ENCODE measurements around the gene B3GNT9. TPM values are rescaled to one million over a fixed set of nuclear protein-coding genes. Genes with fewer than 3 reads are reported as not detected.

B3GNT9 gene
- total RNA-seq, 3 donors from 2014 or later (not counting 1 experiment from before 2014, with no cell fraction given): 0.80 to 1.3 (median 1.0) TPM

GRCh38 chr16:67165121-67166078 lies 14.6 kb upstream of the B3GNT9 start:
- DNase-seq (no peak), ATAC-seq (no peak)
- peaks cover 22 to 55% of the 10 kb centered on the region in 2 donors for H3K27me3 Mint-ChIP-seq (ENCODE audit: low read depth in 2 of 2)
- Histone ChIP-seq H3K4me1 (ENCODE audit: control insufficient read depth, insufficient read depth, low read length) (peaks cover 57% of the 10 kb centered on the region), H3K4me3 (ENCODE audit: low read length) (no peak overlapping the region), H3K9me3 (ENCODE audit: control insufficient read depth, insufficient read depth, low read length) (no peaks in the 10 kb centered on the region), H3K27me3 (ENCODE audit: control insufficient read depth, insufficient read depth, low read length) (peaks cover 73% of the 10 kb centered on the region), H3K27ac (ENCODE audit: low read length) (no peak overlapping the region), H3K36me3 (ENCODE audit: control insufficient read depth, insufficient read depth, low read length) (no peaks in the 10 kb centered on the region)
- H3K4me3 Mint-ChIP-seq: peak overlapping the region; percentile 65
- no peak overlapping the region for H3K27ac Mint-ChIP-seq
- intact Hi-C loops (cut with micrococcal nuclease): no loop called here
- H3K9me3 Mint-ChIP-seq: no peaks in the 10 kb centered on the region
- peaks cover 13 to 27% of the 10 kb centered on the region in 2 donors for H3K4me1 Mint-ChIP-seq
- WGBS (ENCODE audit: insufficient coverage): 9% methylated on average over 85 of the region's 85 CpGs
- no peaks in the 10 kb centered on the region for H3K36me3 Mint-ChIP-seq
- no peak for TF ChIP-seq CTCF (IDR thresholded peaks at IDR 0.05)

GRCh38 chr16:67164599-67165061 lies 13.8 kb upstream of the B3GNT9 start, which contains the start of gene HSF4:
Gene HSF4, plus strand, starts transcription at chr16:67164745. Its CDS starts 67 bp downstream, at chr16:67164812.
- Histone ChIP-seq H3K9me3 (ENCODE audit: control insufficient read depth, insufficient read depth, low read length) (no peaks in the 10 kb centered on the region), H3K4me3 (ENCODE audit: low read length) (no peak within 1 kb of the TSS), H3K27me3 (ENCODE audit: control insufficient read depth, insufficient read depth, low read length) (peaks cover 69% of the 10 kb centered on the region), H3K36me3 (ENCODE audit: control insufficient read depth, insufficient read depth, low read length) (no peaks in the 10 kb centered on the region), H3K27ac (ENCODE audit: low read length) (no peak within 1 kb of the TSS), H3K4me1 (ENCODE audit: control insufficient read depth, insufficient read depth, low read length) (peaks cover 54% of the 10 kb centered on the region)
- peaks cover 16 to 49% of the 10 kb centered on the region in 2 donors for H3K27me3 Mint-ChIP-seq (ENCODE audit: low read depth in 2 of 2)
- no peak for TF ChIP-seq CTCF (IDR thresholded peaks at IDR 0.05)
- DNase-seq (no peak), ATAC-seq (no peak)
- under 1% methylated on average over 40 of the region's 41 CpGs for WGBS (ENCODE audit: insufficient coverage)
- H3K4me1 Mint-ChIP-seq: peaks cover 7 to 20% of the 10 kb centered on the region in 2 donors
- H3K27ac Mint-ChIP-seq: no peak within 1 kb of the TSS
- intact Hi-C loops (cut with micrococcal nuclease): no loop called here
- no peaks in the 10 kb centered on the region for H3K36me3 Mint-ChIP-seq
- H3K4me3 Mint-ChIP-seq: peak within 1 kb of the TSS; percentile 65
- no peaks in the 10 kb centered on the region for H3K9me3 Mint-ChIP-seq

GRCh38 chr16:67163999-67164558 lies 13.3 kb upstream of the B3GNT9 start:
- TF ChIP-seq CTCF (IDR thresholded peaks at IDR 0.05): no peak
- Mint-ChIP-seq H3K4me3 (peak overlapping the region; percentile 61), H3K27me3 (ENCODE audit: low read depth in 2 of 2) (peaks cover 15 to 48% of the 10 kb centered on the region in 2 donors), H3K9me3 (no peaks in the 10 kb centered on the region), H3K27ac (no peak overlapping the region), H3K4me1 (peaks cover 7 to 20% of the 10 kb centered on the region in 2 donors), H3K36me3 (no peaks in the 10 kb centered on the region)
- peaks cover 55% of the 10 kb centered on the region for H3K4me1 ChIP-seq (ENCODE audit: control insufficient read depth, insufficient read depth, low read length)
- H3K36me3 ChIP-seq (ENCODE audit: control insufficient read depth, insufficient read depth, low read length): no peaks in the 10 kb centered on the region
- no peak overlapping the region for H3K4me3 ChIP-seq (ENCODE audit: low read length)
- no peak for DNase-seq
- H3K27me3 ChIP-seq (ENCODE audit: control insufficient read depth, insufficient read depth, low read length): peaks cover 63% of the 10 kb centered on the region
- intact Hi-C loops (cut with micrococcal nuclease): no loop called here
- no peak overlapping the region for H3K27ac ChIP-seq (ENCODE audit: low read length)
- no peaks in the 10 kb centered on the region for H3K9me3 ChIP-seq (ENCODE audit: control insufficient read depth, insufficient read depth, low read length)
- ATAC-seq: no peak
- WGBS (ENCODE audit: insufficient coverage): 3% methylated on average over 32 of the region's 34 CpGs
